ENCODE results near the gene ART5. TPM values are rescaled to one million over a fixed set of nuclear protein-coding genes. Genes with fewer than 3 reads are reported as not detected.

The ART5 gene
- total RNA-seq, result 0.55 and 0.75 TPM in 2 replicates

GRCh38 chr11:3641701-3642070 lies at the start of gene ART5:
Gene ART5, minus strand, starts transcription at chr11:3641992. Its CDS starts 130 bp downstream, at chr11:3641862.

GRCh38 chr11:3671334-3672254 lies 29.8 kb upstream of the ART5 start, which contains the start of gene CHRNA10:
Gene CHRNA10, minus strand, starts transcription at chr11:3671384. Its CDS starts 72 bp downstream, at chr11:3671312.

GRCh38 chr11:3644817-3645235 lies 3.0 kb upstream of the ART5 start, which contains the start of gene ART1:
Gene ART1, plus strand, starts transcription at chr11:3645128. Its CDS starts 14,086 bp downstream, at chr11:3659214.

Other genes starting within 250 kb of the ART5 start
- not detected in 2 replicates for gene ART1, start 3.1 kb upstream of the ART5 start, total RNA-seq
- 0.66 and 0.75 TPM in 2 replicates for gene CHRNA10, start 29.4 kb upstream of the ART5 start, total RNA-seq
- gene NUP98, start 155.6 kb upstream of the ART5 start, total RNA-seq, result 111 and 141 TPM in 2 replicates
- 11.0 and 11.1 TPM in 2 replicates for gene PGAP2, start 166.6 kb upstream of the ART5 start, total RNA-seq
- gene RHOG, start 199.0 kb upstream of the ART5 start, total RNA-seq, result 10.4 and 11.4 TPM in 2 replicates
- gene STIM1, start 213.7 kb upstream of the ART5 start, total RNA-seq, result 35.9 and 45.5 TPM in 2 replicates